ENCODE measurements around the gene CHCHD6.

The CHCHD6 gene

GRCh38 chr3:126834596-126835471, 130.8 kb downstream of the CHCHD6 start:
- ChIA-PET CTCF (interaction anchor here (0.9 to 1.3 kb wide), 3 partner anchors 8 to 83 kb away, joined by 3 to 6 read pairs (median 4); no protein-coding TSS in a partner anchor), POLR2A (interaction anchor here (1.6 kb wide), 1 partner anchor 16 kb away, joined by 3 read pairs; no protein-coding TSS in a partner anchor)
- no peak for TF ChIP-seq ARNT (IDR thresholded peaks at IDR 0.05)
- TF ChIP-seq BHLHE40 (IDR thresholded peaks at IDR 0.05; ENCODE audit: borderline replicate concordance) = no peak
- no peak for TF ChIP-seq CTBP1 (IDR thresholded peaks at IDR 0.05; ENCODE audit: borderline replicate concordance)
- no peak for TF ChIP-seq FOXM1 (IDR thresholded peaks at IDR 0.05; ENCODE audit: borderline replicate concordance)
- no peak for DNase-seq (ENCODE audit: extremely low spot score)

- peak; percentile 68 for DNase-seq (ENCODE audit: extremely low spot score)
- TF ChIP-seq L3MBTL2 (conservative IDR thresholded peaks at IDR 0.05) = no peak
- TF ChIP-seq ARNT (IDR thresholded peaks at IDR 0.05) = no peak
- no peak for TF ChIP-seq FOXM1 (IDR thresholded peaks at IDR 0.05; ENCODE audit: borderline replicate concordance)
- no peak for TF ChIP-seq ELF4 (IDR thresholded peaks at IDR 0.05)
- TF ChIP-seq CTBP1 (IDR thresholded peaks at IDR 0.05; ENCODE audit: borderline replicate concordance) = no peak
- no peak for TF ChIP-seq FOXK2 (IDR thresholded peaks at IDR 0.05)
- TF ChIP-seq HDGF (IDR thresholded peaks at IDR 0.05; ENCODE audit: borderline replicate concordance) = no peak
- TF ChIP-seq SUZ12 (IDR thresholded peaks at IDR 0.05) = no peak
- TF ChIP-seq, protein P1, sequence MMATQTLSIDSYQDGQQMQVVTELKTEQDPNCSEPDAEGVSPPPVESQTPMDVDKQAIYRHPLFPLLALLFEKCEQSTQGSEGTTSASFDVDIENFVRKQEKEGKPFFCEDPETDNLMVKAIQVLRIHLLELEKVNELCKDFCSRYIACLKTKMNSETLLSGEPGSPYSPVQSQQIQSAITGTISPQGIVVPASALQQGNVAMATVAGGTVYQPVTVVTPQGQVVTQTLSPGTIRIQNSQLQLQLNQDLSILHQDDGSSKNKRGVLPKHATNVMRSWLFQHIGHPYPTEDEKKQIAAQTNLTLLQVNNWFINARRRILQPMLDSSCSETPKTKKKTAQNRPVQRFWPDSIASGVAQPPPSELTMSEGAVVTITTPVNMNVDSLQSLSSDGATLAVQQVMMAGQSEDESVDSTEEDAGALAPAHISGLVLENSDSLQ (IDR thresholded peaks at IDR 0.05) = no peak
- no peak for TF ChIP-seq LEF1 (IDR thresholded peaks at IDR 0.05; ENCODE audit: borderline replicate concordance)
- no peak for TF ChIP-seq NFRKB (IDR thresholded peaks at IDR 0.05)
- no peak for TF ChIP-seq BHLHE40 (IDR thresholded peaks at IDR 0.05; ENCODE audit: borderline replicate concordance)
- no peak for TF ChIP-seq ZNF384 (IDR thresholded peaks at IDR 0.05)
- POLR2A ChIA-PET = interaction anchor here (1.6 kb wide), 1 partner anchor 17 kb away, joined by 3 read pairs; no protein-coding TSS in a partner anchor
- CTCF ChIA-PET = interaction anchor here (0.6 to 1.3 kb wide), 4 partner anchors 9 to 83 kb away, joined by 3 to 6 read pairs (median 4); no protein-coding TSS in a partner anchor
Measured at GRCh38 chr3:126835472-126836219, 131.6 kb downstream of the CHCHD6 start.

GRCh38 chr3:126836220-126836860, 132.3 kb downstream of the CHCHD6 start:
- POLR2A ChIA-PET = interaction anchor here (1.6 kb wide), 1 partner anchor 18 kb away, joined by 3 read pairs; no protein-coding TSS in a partner anchor
- no peak for TF ChIP-seq CTBP1 (IDR thresholded peaks at IDR 0.05; ENCODE audit: borderline replicate concordance)
- CTCF ChIA-PET = interaction anchor here (0.9 kb wide), 1 partner anchor 10 kb away, joined by 6 read pairs; no protein-coding TSS in a partner anchor
- no peak for DNase-seq (ENCODE audit: extremely low spot score)

GRCh38 chr3:126837773-126838172, 133.7 kb downstream of the CHCHD6 start:
- POLR2A ChIA-PET = no interaction called here
- no peak for DNase-seq (ENCODE audit: extremely low spot score)
- TF ChIP-seq ARNT (IDR thresholded peaks at IDR 0.05) (no peak), LEF1 (IDR thresholded peaks at IDR 0.05; ENCODE audit: borderline replicate concordance) (no peak), CTBP1 (IDR thresholded peaks at IDR 0.05; ENCODE audit: borderline replicate concordance) (no peak), ZNF384 (IDR thresholded peaks at IDR 0.05) (no peak), L3MBTL2 (conservative IDR thresholded peaks at IDR 0.05) (no peak), TARDBP (IDR thresholded peaks at IDR 0.05) (no peak), ELF4 (IDR thresholded peaks at IDR 0.05) (no peak), SUZ12 (IDR thresholded peaks at IDR 0.05) (no peak), FOXA1 (IDR thresholded peaks at IDR 0.05) (no peak), SP1 (IDR thresholded peaks at IDR 0.05) (no peak), HDGF (IDR thresholded peaks at IDR 0.05; ENCODE audit: borderline replicate concordance) (no peak)
- CTCF ChIA-PET = no interaction called here

DNA sequence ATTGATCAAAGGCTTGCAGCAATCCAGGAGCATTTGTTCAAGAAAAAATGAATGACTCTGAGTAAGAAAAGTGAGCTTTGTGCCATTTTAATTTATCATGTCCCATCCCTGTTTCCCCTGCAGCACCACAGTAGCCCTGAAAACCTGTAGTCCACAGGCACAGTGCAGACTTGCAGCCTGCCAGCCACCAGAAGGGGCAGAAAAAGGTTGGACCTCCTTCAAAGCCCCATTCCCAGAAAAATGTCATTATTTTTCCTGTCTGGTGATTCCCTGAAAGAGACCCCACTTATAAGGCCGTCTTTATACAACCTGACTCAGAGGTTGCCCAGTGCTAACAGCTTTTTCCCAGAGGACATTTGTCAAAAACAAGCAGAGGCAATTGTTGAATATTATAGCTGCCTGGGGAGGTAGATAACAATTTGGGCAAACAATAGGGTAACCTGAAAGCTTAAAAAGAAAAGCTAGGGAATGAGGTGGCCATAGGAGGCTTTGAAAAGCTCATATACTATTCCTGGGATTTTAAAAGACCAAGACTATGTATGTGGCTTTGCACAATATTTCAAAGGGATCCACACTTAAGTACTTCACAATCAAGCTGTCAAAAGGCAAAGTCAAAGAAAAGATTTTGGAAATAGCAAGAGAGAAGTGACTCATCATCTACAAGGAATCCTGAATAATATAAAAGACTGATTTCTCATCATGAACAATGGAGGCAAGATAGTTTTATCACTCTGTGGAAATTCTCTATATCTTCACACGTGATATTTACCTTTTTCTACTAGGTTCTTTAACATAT, 142.1 kb downstream of the CHCHD6 start:
- ChIA-PET CTCF (interaction anchor here (0.8 kb wide), 1 partner anchor 11 kb away, joined by 4 read pairs; no protein-coding TSS in a partner anchor), POLR2A (no interaction called here)
- DNase-seq (ENCODE audit: extremely low spot score) = no peak
- TF ChIP-seq FOXA1 (IDR thresholded peaks at IDR 0.05) (no peak), ARNT (IDR thresholded peaks at IDR 0.05) (no peak), LEF1 (IDR thresholded peaks at IDR 0.05; ENCODE audit: borderline replicate concordance) (no peak), FOXM1 (IDR thresholded peaks at IDR 0.05; ENCODE audit: borderline replicate concordance) (no peak), HDGF (IDR thresholded peaks at IDR 0.05; ENCODE audit: borderline replicate concordance) (no peak), ZNF384 (IDR thresholded peaks at IDR 0.05) (no peak), CTBP1 (IDR thresholded peaks at IDR 0.05; ENCODE audit: borderline replicate concordance) (no peak), ELF4 (IDR thresholded peaks at IDR 0.05) (no peak), SP1 (IDR thresholded peaks at IDR 0.05) (no peak), TARDBP (IDR thresholded peaks at IDR 0.05) (no peak), NFRKB (IDR thresholded peaks at IDR 0.05) (no peak), L3MBTL2 (conservative IDR thresholded peaks at IDR 0.05) (no peak), SUZ12 (IDR thresholded peaks at IDR 0.05) (no peak), BHLHE40 (IDR thresholded peaks at IDR 0.05; ENCODE audit: borderline replicate concordance) (no peak), FOXK2 (IDR thresholded peaks at IDR 0.05) (no peak)
- TF ChIP-seq, protein P1 (IDR thresholded peaks at IDR 0.05) = no peak

All from HEK293T (cell line).